Activated CD4-positive, alpha-beta T cell treated with anti-CD3 and anti-CD28 coated beads, Interleukin-2, amount 10 ng/mL, durations not matched to agents 24 days and 14 days (primary cell): Measurements from ENCODE around the gene PGRMC1. TPM values are rescaled to one million over a fixed set of nuclear protein-coding genes. Genes with fewer than 3 reads are reported as not detected.
"Not testable (repeated sequence)": the region's sequence is repeated elsewhere in the genome, so short reads cannot be mapped to it uniquely, and the experiment has no call there.

Source experiments
- DNase-seq: peaks from one replicate; pipeline ENCODE4 v3.0.0; 2022
- H3K27ac Mint-ChIP-seq: one replicate; pipeline ENCODE4 v1.8.0; 2022; ENCODE audit warnings: mild to moderate bottlenecking, mixed read lengths
- H3K27me3 Mint-ChIP-seq: one replicate; pipeline ENCODE4 v1.8.0; 2022; ENCODE audit warnings: mixed read lengths
- H3K36me3 Mint-ChIP-seq: one replicate; pipeline ENCODE4 v1.8.0; 2022; ENCODE audit warnings: low read depth, mild to moderate bottlenecking, mixed read lengths
- H3K4me1 Mint-ChIP-seq: one replicate; pipeline ENCODE4 v1.8.0; 2021; ENCODE audit warnings: mixed read lengths
- H3K4me3 Mint-ChIP-seq: one replicate; pipeline ENCODE4 v1.8.0; 2022; ENCODE audit warnings: mild to moderate bottlenecking, moderate library complexity, mixed read lengths
- H3K9me3 Mint-ChIP-seq: one replicate; pipeline ENCODE4 v1.8.0; 2021; ENCODE audit warnings: mixed read lengths
- intact Hi-C: fragments of 100-400 bp; cut with micrococcal nuclease; formaldehyde crosslinking; loops from one replicate; pipeline ENCODE4 v1.15.1; 2023
- total RNA-seq: library from RNA; stranded (reverse); gene quantifications from 2 replicates; pipeline ENCODE4 v1.2.3, GENCODE V29; 2022

The PGRMC1 gene
- total RNA-seq: 45.5 TPM in 2 replicates

- Mint-ChIP-seq H3K27ac (peak within 1 kb of the TSS; percentile 76), H3K4me3 (peak within 1 kb of the TSS; percentile 93), H3K9me3 (peaks cover 5% of the 10 kb centered on the region), H3K4me1 (peaks cover 18% of the 10 kb centered on the region), H3K36me3 (peaks cover 15% of the 10 kb centered on the region), H3K27me3 (peaks cover 28% of the 10 kb centered on the region)
- DNase-seq: peak; percentile 94
- intact Hi-C loops: loop anchor here (2.0 to 5.0 kb wide), 3 partner anchors 233 to 889 kb away; partner anchors contain the start of genes SLC25A5 and WDR44
These were observed at the start of gene PGRMC1 for GRCh38 chrX:119235872-119236622. TSS of gene PGRMC1 (plus strand) at chrX:119236285. CDS start at chrX:119236364, 79 bp downstream.

- H3K4me3 Mint-ChIP-seq: no peak overlapping the region
- intact Hi-C loops: no loop called here
- H3K36me3 Mint-ChIP-seq: no peaks in the 10 kb centered on the region
- H3K9me3 Mint-ChIP-seq: no peaks in the 10 kb centered on the region
- no peak overlapping the region for H3K27ac Mint-ChIP-seq
- no peak for DNase-seq
- H3K4me1 Mint-ChIP-seq: no peaks in the 10 kb centered on the region
- H3K27me3 Mint-ChIP-seq: peaks cover 3% of the 10 kb centered on the region
These were observed 49.3 kb upstream of the PGRMC1 start for GRCh38 chrX:119186763-119187162.

GRCh38 chrX:119187298-119187697, 48.8 kb upstream of the PGRMC1 start:
- Mint-ChIP-seq H3K9me3 (no peaks in the 10 kb centered on the region), H3K36me3 (no peaks in the 10 kb centered on the region), H3K27me3 (peaks cover 2% of the 10 kb centered on the region), H3K4me1 (no peaks in the 10 kb centered on the region), H3K27ac (no peak overlapping the region), H3K4me3 (no peak overlapping the region)
- intact Hi-C loops: no loop called here
- no peak for DNase-seq

- Mint-ChIP-seq H3K4me1 (no peaks in the 10 kb centered on the region), H3K27ac (no peak overlapping the region), H3K4me3 (no peak overlapping the region), H3K27me3 (no peaks in the 10 kb centered on the region), H3K9me3 (no peaks in the 10 kb centered on the region), H3K36me3 (no peaks in the 10 kb centered on the region)
- intact Hi-C loops: no loop called here
- DNase-seq: no peak
These were observed 47.0 kb upstream of the PGRMC1 start for GRCh38 chrX:119189115-119189514.

GRCh38 chrX:119189595-119189994, 46.5 kb upstream of the PGRMC1 start:
- DNase-seq: no peak
- Mint-ChIP-seq H3K27me3 (no peaks in the 10 kb centered on the region), H3K27ac (no peak overlapping the region), H3K4me1 (no peaks in the 10 kb centered on the region), H3K36me3 (no peaks in the 10 kb centered on the region), H3K4me3 (no peak overlapping the region), H3K9me3 (no peaks in the 10 kb centered on the region)
- intact Hi-C loops: no loop called here

GRCh38 chrX:119190091-119190681, 45.9 kb upstream of the PGRMC1 start:
- H3K36me3 Mint-ChIP-seq: no peaks in the 10 kb centered on the region
- no peaks in the 10 kb centered on the region for H3K4me1 Mint-ChIP-seq
- H3K27ac Mint-ChIP-seq: no peak overlapping the region
- H3K9me3 Mint-ChIP-seq: no peaks in the 10 kb centered on the region
- no peaks in the 10 kb centered on the region for H3K27me3 Mint-ChIP-seq
- no peak overlapping the region for H3K4me3 Mint-ChIP-seq
- intact Hi-C loops: no loop called here
- DNase-seq: no peak

- no peak overlapping the region for H3K27ac Mint-ChIP-seq
- no peaks in the 10 kb centered on the region for H3K36me3 Mint-ChIP-seq
- H3K27me3 Mint-ChIP-seq: no peaks in the 10 kb centered on the region
- H3K9me3 Mint-ChIP-seq: no peaks in the 10 kb centered on the region
- no peaks in the 10 kb centered on the region for H3K4me1 Mint-ChIP-seq
- H3K4me3 Mint-ChIP-seq: no peak overlapping the region
- intact Hi-C loops: no loop called here
- DNase-seq: no peak
These were observed 45.3 kb upstream of the PGRMC1 start for GRCh38 chrX:119190831-119191230.

- Mint-ChIP-seq H3K36me3 (no peaks in the 10 kb centered on the region), H3K27me3 (no peaks in the 10 kb centered on the region), H3K4me3 (no peak overlapping the region), H3K4me1 (no peaks in the 10 kb centered on the region), H3K9me3 (no peaks in the 10 kb centered on the region), H3K27ac (no peak overlapping the region)
- no peak for DNase-seq
- intact Hi-C loops: no loop called here
These were observed 41.5 kb upstream of the PGRMC1 start for GRCh38 chrX:119194621-119195020.

- DNase-seq: no peak
- H3K27me3 Mint-ChIP-seq: peaks cover 8% of the 10 kb centered on the region
- H3K4me3 Mint-ChIP-seq: no peak overlapping the region
- no peak overlapping the region for H3K27ac Mint-ChIP-seq
- intact Hi-C loops: no loop called here
- H3K9me3 Mint-ChIP-seq: no peaks in the 10 kb centered on the region
- H3K4me1 Mint-ChIP-seq: no peaks in the 10 kb centered on the region
- H3K36me3 Mint-ChIP-seq: no peaks in the 10 kb centered on the region
These were observed 34.5 kb upstream of the PGRMC1 start for GRCh38 chrX:119201570-119201969.

GRCh38 chrX:119206203-119206602, 29.9 kb upstream of the PGRMC1 start:
- Mint-ChIP-seq H3K27ac (no peak overlapping the region), H3K9me3 (no peaks in the 10 kb centered on the region), H3K36me3 (no peaks in the 10 kb centered on the region), H3K27me3 (peaks cover 8% of the 10 kb centered on the region), H3K4me3 (no peak overlapping the region), H3K4me1 (no peaks in the 10 kb centered on the region)
- DNase-seq: no peak
- intact Hi-C loops: no loop called here

- H3K27ac Mint-ChIP-seq, H3K27me3 Mint-ChIP-seq, H3K36me3 Mint-ChIP-seq, DNase-seq, H3K4me3 Mint-ChIP-seq, H3K4me1 Mint-ChIP-seq, H3K9me3 Mint-ChIP-seq, intact Hi-C loops: not testable (repeated sequence)
These were observed 28.6 kb upstream of the PGRMC1 start for GRCh38 chrX:119207483-119207882.

- H3K27me3 Mint-ChIP-seq: peaks cover 8% of the 10 kb centered on the region
- no peaks in the 10 kb centered on the region for H3K36me3 Mint-ChIP-seq
- H3K27ac Mint-ChIP-seq: no peak overlapping the region
- DNase-seq: no peak
- no peaks in the 10 kb centered on the region for H3K4me1 Mint-ChIP-seq
- no peak overlapping the region for H3K4me3 Mint-ChIP-seq
- no peaks in the 10 kb centered on the region for H3K9me3 Mint-ChIP-seq
- intact Hi-C loops: no loop called here
These were observed 27.6 kb upstream of the PGRMC1 start for GRCh38 chrX:119208401-119209057.

GRCh38 chrX:119210931-119211648, 25.0 kb upstream of the PGRMC1 start:
- H3K27me3 Mint-ChIP-seq: peaks cover 13% of the 10 kb centered on the region
- H3K4me1 Mint-ChIP-seq, H3K4me3 Mint-ChIP-seq, DNase-seq, H3K9me3 Mint-ChIP-seq, H3K27ac Mint-ChIP-seq, H3K36me3 Mint-ChIP-seq: not testable (repeated sequence)
- intact Hi-C loops: loop anchor here (10.0 kb wide), 1 partner anchor 206 kb away; no protein-coding TSS in a partner anchor

GRCh38 chrX:119211649-119212014, 24.5 kb upstream of the PGRMC1 start:
- no peak overlapping the region for H3K27ac Mint-ChIP-seq
- H3K27me3 Mint-ChIP-seq: peaks cover 13% of the 10 kb centered on the region
- no peaks in the 10 kb centered on the region for H3K9me3 Mint-ChIP-seq
- no peak overlapping the region for H3K4me3 Mint-ChIP-seq
- no peaks in the 10 kb centered on the region for H3K36me3 Mint-ChIP-seq
- intact Hi-C loops: loop anchor here (10.0 kb wide), 1 partner anchor 207 kb away; no protein-coding TSS in a partner anchor
- DNase-seq: no peak
- H3K4me1 Mint-ChIP-seq: no peaks in the 10 kb centered on the region
